NCI-H1436 (cell line): Measurements from ENCODE around the gene STARD7.
"Not testable (repeated sequence)": the region's sequence is repeated elsewhere in the genome, so short reads cannot be mapped to it uniquely, and the experiment has no call there.

Source experiments
- DNase-seq: peaks from one replicate; lab custom pipeline; 2025; lab: John Stamatoyannopoulos, UW

STARD7 gene

GRCh38 chr2:96163415-96163767, 45.2 kb downstream of the STARD7 start:
- DNase-seq: no peak

DNA sequence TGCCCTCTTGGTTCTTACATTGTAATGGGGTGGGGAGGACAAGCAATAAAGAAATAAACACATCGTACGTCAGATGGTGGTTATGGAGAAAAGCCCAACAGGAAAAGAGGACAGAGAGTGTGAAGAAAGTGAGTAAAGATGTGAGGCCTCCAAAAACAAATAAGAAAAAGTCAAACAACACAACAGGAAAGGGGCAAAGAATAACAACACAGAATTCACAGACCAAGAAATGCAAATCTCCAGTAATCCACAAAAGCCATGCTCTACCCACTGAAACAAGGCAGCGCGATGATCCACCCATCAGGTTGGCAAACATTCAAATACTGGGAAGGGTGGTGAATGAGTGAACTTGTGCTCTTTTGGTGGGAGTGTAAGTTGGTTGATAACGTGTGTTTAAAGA, 46.7 kb downstream of the STARD7 start:
- no peak for DNase-seq

DNA sequence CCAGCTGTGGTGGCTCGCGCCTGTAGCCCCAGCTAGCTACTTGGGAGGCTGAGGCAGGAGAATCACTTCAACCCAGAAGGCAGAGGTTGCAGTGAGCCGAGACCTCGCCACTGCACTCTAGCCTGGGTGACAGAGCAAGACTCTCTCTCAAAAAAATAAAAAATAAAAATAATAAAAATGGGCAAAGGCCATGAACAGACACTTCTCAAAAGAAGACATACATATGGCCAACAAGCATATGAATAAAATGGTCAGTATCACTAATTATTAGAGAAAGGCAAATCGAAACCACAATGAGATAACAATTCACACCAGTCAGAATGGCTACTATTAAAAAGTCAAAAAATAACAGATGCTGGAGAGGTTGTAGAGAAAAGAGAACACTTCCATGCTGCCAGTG, 48.3 kb downstream of the STARD7 start:
- not testable (repeated sequence) for DNase-seq

- DNase-seq: no peak
Observed at GRCh38 chr2:96159084-96159830, 49.4 kb downstream of the STARD7 start.

- no peak for DNase-seq
Observed at GRCh38 chr2:96158554-96158940, 50.1 kb downstream of the STARD7 start.

- no peak for DNase-seq
Observed at GRCh38 chr2:96157649-96158553, 50.7 kb downstream of the STARD7 start.

GRCh38 chr2:96156926-96157648, 51.5 kb downstream of the STARD7 start:
- DNase-seq: peak; percentile 51

- DNase-seq: no peak
Observed at GRCh38 chr2:96156011-96156820, 52.4 kb downstream of the STARD7 start.

DNA sequence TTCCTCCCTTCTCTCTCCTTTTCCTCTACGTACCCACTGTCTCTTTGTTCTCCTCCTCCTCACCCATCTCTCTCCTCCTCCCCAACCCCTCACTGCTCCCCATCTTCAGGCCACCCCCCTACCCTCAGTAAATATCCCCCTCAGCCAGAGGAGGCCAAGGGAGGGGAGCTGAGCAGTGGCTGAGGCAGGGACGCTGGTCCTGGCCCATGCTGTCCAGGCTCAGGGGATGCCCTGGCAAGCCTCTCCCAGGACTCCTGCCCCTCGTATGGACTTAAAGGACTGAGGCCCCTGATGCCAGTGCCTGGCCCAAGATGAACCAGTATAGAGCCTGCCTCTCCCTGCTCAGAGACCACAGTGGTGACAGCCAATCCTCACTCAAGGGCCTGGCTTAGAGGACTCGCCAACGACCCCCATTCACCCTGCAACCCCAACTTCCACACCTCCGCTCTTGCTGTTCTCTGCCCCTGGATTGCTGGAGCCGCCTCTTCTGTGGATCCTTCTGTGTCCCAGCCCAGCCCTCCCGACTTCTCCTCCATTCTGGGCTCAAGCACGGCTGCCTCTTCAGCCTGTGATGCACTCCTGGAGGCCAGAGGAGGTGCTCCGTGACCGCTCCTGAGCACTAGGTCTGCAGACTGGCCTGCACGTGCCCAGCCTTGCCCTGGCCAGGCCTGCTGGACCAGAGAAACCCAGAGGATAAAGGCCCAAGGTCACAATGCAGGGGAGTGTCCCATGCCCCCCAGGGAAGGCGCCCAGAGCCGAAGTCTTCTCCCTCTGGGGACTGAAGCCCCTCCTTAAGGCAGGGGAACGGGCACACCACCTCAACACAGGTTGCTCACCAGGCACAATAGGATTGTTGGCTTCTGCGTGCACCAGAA, 53.9 kb downstream of the STARD7 start:
- no peak for DNase-seq

GRCh38 chr2:96153991-96154431, 54.6 kb downstream of the STARD7 start:
- DNase-seq: no peak

GRCh38 chr2:96153291-96153713, 55.3 kb downstream of the STARD7 start:
- DNase-seq: no peak

DNA sequence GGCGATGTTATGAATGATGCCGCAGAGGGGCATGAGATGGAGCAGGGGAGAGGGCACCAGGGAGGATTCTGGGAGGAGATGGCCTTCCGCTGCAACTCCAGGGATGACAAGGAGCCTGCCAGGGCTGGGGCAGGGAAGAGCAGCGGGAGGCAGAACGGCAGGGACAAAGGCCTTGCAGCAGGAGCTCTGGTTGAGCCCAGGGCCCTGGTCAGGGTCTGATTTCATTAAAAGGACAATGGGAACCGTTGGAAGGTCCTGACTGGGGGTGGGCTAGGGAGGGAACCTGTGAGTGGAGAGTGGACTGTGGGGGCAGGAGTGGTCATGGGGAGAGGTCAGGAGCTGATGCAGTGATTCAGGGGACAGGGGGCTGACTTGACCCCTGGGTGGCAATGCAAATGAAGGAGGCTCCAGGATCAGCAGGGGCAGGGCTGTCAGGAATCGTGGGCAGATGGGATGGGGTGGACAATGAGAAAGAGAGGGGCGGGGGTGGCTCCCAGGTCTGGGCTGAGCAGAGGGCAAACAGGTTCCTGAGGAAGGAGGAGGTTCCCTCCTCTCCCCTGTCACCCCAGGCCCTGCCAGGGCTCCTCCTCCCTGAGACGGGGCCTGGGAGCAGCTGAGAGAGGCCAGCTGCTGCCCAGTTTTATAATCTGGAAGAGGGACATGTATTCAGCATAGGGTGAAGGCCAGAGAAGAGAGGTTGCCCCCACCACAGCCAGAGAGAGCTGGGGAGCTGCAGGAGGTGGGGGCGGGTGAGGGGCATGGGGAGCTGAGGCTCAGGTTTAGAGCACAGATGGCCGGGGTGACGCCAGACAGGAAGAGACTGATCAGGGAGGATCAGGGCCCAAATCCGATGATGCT, 56.1 kb downstream of the STARD7 start:
- DNase-seq: no peak

DNA sequence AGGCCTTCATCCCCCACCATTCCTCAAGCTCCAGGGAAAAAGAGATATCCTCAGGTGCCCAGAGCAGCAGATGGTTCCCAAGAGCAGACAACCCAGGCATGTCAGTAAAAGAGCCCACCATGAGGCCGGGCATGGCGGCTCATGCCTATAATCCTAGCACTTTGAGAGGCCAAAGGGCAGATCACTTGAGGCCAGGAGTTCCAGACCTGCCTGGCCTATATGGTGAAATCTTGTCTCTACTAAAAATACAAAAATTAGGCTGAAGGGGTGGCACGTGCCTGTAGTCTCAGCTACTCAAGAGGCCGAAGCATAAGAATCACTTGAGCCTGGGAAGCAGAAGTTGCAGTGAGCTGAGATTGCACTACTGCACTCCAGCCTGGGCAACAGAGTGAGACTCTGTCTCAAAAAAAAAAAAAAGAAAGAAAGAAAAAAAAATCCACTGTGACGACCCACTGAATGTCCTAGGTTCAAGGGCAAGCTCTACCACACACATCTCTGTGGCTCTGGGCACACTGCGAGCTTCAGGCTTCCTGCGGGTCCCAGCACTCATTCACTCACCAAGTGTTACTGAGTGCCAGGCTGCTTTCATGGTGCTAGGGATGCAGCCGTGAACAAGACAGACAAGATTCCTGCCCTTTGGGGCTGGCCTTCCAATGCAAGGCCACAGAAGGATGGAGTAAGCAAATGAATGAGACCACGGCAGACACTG, 56.9 kb downstream of the STARD7 start:
- no peak for DNase-seq

DNA sequence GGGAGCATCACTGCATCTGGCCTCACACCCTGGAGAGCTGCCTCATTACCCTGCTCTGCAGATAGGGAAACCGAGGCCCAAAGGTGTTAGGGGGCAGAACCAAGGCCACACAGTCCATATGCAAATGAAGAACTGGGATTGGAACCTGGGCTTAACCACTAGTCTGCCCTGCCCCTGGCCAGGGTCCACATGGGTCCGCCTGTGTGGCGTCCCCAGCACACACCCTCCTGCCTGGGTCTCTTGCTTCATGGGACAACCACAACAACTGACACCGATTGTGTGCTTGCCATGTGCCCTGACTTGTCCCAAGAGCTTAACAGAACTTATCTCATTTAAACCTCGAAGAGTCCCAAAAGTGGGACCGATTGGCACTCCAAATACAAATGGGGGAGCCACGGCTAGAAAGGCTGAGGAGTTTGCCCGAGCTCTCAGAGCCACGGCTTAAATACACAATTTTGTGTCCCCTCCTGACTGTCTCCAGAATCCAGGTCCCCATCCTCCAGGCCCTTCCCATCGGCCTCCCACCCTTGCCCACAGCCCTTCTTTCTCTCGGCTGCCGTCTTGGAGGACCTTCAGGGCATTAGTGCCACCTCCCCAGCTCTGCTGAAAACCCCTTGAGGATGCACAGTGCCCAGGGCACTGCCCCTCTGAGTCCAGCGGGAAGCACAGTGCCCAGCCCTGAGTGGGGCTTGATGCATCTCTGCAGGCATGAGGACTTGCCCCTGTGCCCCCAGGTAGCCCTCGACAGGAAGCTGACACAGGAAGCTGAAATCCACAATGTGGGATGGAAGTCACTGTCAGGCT, 57.6 kb downstream of the STARD7 start:
- no peak for DNase-seq

GRCh38 chr2:96150007-96150640, 58.5 kb downstream of the STARD7 start:
- DNase-seq: no peak

- peak; percentile 82 for DNase-seq
Observed at GRCh38 chr2:96148410-96149217, 60.0 kb downstream of the STARD7 start.
